ENCODE results near the gene SMC6. TPM values are rescaled to one million over a fixed set of nuclear protein-coding genes. Genes with fewer than 3 reads are reported as not detected.

Gene SMC6
- total RNA-seq, 2 experiments from 2014 or later = 21.4 to 22.7 TPM

DNA sequence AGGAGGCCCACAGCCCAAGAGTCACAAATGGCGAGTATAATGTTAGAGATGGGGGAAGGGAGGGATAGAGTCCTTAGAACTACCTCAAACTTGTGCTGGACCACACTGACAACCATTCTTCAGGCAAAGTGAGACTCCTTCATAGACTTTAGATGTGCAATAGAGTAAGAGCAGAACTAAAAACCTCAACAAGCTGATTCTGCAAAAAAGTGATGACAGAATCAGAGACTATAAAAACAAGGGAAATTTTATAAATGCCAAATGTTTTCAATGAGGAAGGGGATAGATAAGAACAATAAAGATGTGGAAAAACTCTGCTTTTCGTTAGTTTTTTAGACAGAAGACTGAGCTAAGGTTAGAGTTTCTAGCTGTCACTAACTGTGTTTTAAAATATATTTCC lies 17.7 kb downstream of the SMC6 start:
- no peak overlapping the region for H3K27ac Mint-ChIP-seq
- ChIA-PET CTCF (interaction anchor here (0.6 to 1.5 kb wide), 2 partner anchors 16 to 76 kb away, joined by 3 to 7 read pairs; no protein-coding TSS in a partner anchor), POLR2A (no interaction called here)
- no peak overlapping the region for H3K4me3 Mint-ChIP-seq
- no peaks in the 10 kb centered on the region for H3K27me3 Mint-ChIP-seq
- intact Hi-C loops (cut with micrococcal nuclease) = no loop called here
- H3K9me3 Mint-ChIP-seq = no peaks in the 10 kb centered on the region
- H3K4me1 Mint-ChIP-seq (ENCODE audit: low read depth) = no peaks in the 10 kb centered on the region
- H3K36me3 Mint-ChIP-seq = peaks cover 49% of the 10 kb centered on the region
- DNase-seq = no peak

DNA sequence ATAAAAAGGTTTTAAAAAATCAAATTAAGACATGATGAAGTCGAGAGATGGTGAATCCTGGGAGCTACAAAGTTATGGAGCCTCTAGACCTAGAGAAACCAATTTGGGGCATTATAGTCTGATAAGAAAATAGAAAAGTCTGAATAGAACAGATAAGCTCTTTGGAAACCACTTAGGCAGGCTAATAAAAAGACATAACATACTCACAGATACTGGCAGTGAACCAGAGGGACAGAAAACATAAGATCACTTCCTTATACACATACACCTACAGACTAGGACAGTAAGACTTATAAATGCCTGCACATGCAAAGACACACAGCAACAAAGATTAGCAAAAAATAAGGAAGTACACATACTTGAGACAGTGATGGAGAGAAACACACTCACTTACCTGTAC lies 20.0 kb downstream of the SMC6 start:
- H3K4me3 Mint-ChIP-seq = no peak overlapping the region
- H3K27me3 Mint-ChIP-seq = no peaks in the 10 kb centered on the region
- H3K36me3 Mint-ChIP-seq = peaks cover 41% of the 10 kb centered on the region
- DNase-seq = no peak
- intact Hi-C loops (cut with micrococcal nuclease) = no loop called here
- POLR2A ChIA-PET = no interaction called here
- CTCF ChIA-PET = no interaction called here
- no peak overlapping the region for H3K27ac Mint-ChIP-seq
- no peaks in the 10 kb centered on the region for H3K9me3 Mint-ChIP-seq
- no peaks in the 10 kb centered on the region for H3K4me1 Mint-ChIP-seq (ENCODE audit: low read depth)

DNA sequence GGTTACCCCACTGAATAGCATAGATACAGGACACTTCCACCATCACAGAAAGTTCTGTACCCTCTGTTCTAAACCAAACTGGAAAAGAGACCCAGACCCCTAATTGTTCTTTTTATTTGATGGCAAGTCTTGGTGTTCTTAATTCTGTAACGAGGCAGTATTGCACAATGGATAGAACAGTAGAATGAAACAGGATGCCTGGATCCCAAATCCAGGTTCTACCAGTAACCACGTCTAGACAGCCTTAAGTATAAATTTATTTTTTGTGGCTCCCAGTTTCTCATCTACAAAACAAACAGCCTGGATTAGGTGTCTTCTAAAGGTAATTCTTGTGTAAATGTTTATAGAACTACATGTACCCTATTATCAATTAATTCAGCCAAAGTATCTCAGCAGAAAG lies 23.7 kb downstream of the SMC6 start:
- intact Hi-C loops (cut with micrococcal nuclease) = no loop called here
- H3K9me3 Mint-ChIP-seq = no peaks in the 10 kb centered on the region
- DNase-seq = no peak
- H3K27ac Mint-ChIP-seq = no peak overlapping the region
- H3K36me3 Mint-ChIP-seq = peaks cover 20% of the 10 kb centered on the region
- ChIA-PET CTCF (interaction anchor here (0.7 to 2.7 kb wide), 2 partner anchors 10 to 24 kb away, joined by 3 to 7 read pairs; partner anchors contain the start of gene GEN1), POLR2A (no interaction called here)
- no peaks in the 10 kb centered on the region for H3K4me1 Mint-ChIP-seq (ENCODE audit: low read depth)
- H3K27me3 Mint-ChIP-seq = no peaks in the 10 kb centered on the region
- no peak overlapping the region for H3K4me3 Mint-ChIP-seq

DNA sequence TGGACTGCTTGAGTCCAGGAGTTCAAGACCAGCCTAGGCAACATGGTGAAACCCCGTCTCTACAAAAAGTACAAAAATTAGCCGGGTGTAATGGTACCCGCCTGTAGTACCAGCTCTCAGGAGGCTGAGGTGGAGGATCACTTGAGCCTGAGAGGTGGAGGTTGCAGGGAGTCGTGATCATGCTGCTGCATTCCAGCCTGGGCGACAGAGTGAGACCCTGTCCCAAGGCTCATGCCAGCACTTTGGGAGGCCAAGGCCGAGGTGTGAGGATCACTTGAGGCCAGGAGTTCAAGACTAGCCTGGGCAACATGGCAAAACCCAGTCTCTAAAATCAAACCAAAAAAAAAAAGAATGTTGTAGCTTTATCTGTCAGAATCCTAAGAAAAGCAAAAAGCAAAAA lies 25.4 kb downstream of the SMC6 start:
- Mint-ChIP-seq H3K36me3 (peaks cover 14% of the 10 kb centered on the region), H3K4me1 (ENCODE audit: low read depth) (no peaks in the 10 kb centered on the region), H3K9me3 (no peaks in the 10 kb centered on the region), H3K27ac (no peak overlapping the region), H3K27me3 (no peaks in the 10 kb centered on the region), H3K4me3 (no peak overlapping the region)
- ChIA-PET CTCF (interaction anchor here (1.2 kb wide), 1 partner anchor 9 kb away, joined by 6 read pairs; no protein-coding TSS in a partner anchor), POLR2A (no interaction called here)
- DNase-seq = no peak
- intact Hi-C loops (cut with micrococcal nuclease) = no loop called here

DNA sequence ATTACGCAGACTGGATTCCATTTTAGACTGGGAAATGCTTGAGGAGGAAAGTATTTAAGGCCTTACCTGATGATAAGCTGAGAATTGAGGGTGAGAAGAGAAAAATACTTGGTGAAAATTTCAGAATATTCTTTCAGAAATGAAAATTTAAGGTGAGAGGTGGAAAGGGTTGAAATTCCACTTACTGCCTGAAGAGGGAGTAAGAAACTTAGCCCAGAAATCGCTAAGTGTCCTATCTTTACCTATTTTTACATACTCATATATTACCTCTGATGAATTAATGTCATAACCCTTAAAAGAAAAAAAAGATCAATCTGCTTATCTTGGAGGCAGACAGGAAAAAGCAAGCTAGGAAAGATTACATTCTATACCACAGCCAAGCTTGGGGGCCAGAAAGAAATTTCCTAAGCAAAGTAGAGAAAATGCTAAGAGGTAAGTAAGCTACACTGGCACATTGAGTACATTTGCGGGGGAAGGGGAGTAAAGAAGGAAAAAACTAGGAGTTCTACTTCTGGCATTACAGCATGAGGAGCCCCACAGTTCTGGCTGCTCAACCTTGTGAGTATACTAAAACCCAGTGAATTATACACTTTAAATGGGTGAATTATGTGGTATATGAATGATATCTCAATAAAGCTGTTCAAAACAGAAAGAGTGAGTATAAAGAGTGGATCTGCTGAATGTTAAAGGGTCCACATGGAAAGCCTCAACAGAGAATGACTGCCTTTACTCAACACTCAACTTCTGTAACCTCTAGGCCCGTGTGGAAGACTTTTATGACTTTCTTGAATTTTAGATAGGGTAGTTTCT lies 33.8 kb downstream of the SMC6 start:
- Mint-ChIP-seq H3K27me3 (no peaks in the 10 kb centered on the region), H3K4me3 (no peak overlapping the region), H3K36me3 (peaks cover 29% of the 10 kb centered on the region), H3K4me1 (ENCODE audit: low read depth) (no peaks in the 10 kb centered on the region), H3K27ac (no peak overlapping the region), H3K9me3 (no peaks in the 10 kb centered on the region)
- POLR2A ChIA-PET = no interaction called here
- CTCF ChIA-PET = interaction anchor here (0.7 to 2.6 kb wide), 19 partner anchors 8 to 657 kb away, joined by 3 to 9 read pairs (median 3); no protein-coding TSS in a partner anchor
- intact Hi-C loops (cut with micrococcal nuclease) = loop anchor here (2.0 kb wide), 1 partner anchor 111 kb away; no protein-coding TSS in a partner anchor
- no peak for DNase-seq

DNA sequence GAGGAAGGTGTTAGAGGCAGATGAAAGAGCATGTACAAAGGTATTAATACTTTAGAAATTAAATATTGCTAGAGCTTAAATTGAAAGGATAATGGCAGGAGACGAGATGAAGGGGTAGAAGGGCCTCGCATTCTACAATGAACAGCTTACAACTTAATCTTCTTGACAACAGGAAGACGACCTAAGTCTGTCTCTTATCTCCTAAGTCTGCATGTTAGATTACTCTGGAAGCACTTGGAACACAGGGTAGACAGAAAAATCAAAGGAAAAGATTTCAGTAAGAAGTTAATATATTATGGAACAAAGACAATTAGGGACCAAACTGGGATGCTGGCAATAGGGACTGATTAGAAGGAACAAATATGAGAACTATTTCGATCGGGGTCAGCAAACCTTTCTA lies 34.9 kb downstream of the SMC6 start:
- Mint-ChIP-seq H3K4me1 (ENCODE audit: low read depth) (no peaks in the 10 kb centered on the region), H3K27ac (no peak overlapping the region), H3K4me3 (no peak overlapping the region), H3K27me3 (no peaks in the 10 kb centered on the region), H3K36me3 (peaks cover 37% of the 10 kb centered on the region), H3K9me3 (no peaks in the 10 kb centered on the region)
- DNase-seq = no peak
- intact Hi-C loops (cut with micrococcal nuclease) = loop anchor here (2.0 kb wide), 1 partner anchor 112 kb away; no protein-coding TSS in a partner anchor
- ChIA-PET CTCF (interaction anchor here (1.4 to 2.6 kb wide), 4 partner anchors 9 to 658 kb away, joined by 3 to 9 read pairs (median 4); no protein-coding TSS in a partner anchor), POLR2A (no interaction called here)

DNA sequence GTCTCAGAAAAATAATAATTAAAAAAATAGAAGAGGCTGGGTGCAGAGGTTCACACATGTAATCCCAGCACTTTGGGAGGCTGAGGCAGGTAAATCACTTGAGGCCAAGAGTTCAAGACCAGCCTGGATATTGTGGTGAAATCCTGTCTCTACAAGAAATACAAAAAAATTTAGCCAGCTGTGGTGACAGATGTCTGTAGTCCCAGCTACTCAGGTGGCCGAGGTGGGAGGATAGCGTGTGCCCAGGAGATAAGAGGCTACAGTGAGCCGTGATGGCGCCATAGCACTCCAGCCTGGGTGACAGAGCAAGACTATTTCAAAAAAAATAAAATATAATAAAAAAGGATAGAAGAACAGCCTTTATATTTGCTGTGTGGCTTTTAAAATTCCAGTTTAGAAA lies 35.9 kb downstream of the SMC6 start:
- Mint-ChIP-seq H3K36me3 (peaks cover 46% of the 10 kb centered on the region), H3K27ac (no peak overlapping the region), H3K4me1 (ENCODE audit: low read depth) (no peaks in the 10 kb centered on the region), H3K9me3 (no peaks in the 10 kb centered on the region), H3K27me3 (no peaks in the 10 kb centered on the region), H3K4me3 (no peak overlapping the region)
- CTCF ChIA-PET = no interaction called here
- POLR2A ChIA-PET = no interaction called here
- intact Hi-C loops (cut with micrococcal nuclease) = loop anchor here (2.0 kb wide), 1 partner anchor 113 kb away; no protein-coding TSS in a partner anchor
- DNase-seq = no peak

DNA sequence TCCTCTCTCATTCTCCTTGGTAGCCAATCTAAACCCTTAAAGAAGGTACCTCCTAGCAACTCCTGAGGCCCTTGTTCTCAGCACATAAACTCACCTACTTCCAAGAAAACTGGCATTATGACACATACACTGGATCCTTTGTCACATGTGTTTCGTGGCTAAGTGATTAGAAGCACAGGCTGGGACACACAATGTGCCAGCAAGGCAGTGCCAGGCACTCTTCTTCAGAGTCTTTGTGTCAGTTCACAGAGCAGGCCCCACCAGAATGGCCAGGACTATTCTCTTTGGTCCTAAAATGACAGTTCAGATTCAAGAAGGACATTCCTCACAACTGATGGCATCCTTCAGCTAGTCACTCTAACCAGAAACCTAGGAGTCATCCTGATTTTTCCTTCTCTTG lies 40.3 kb downstream of the SMC6 start:
- Mint-ChIP-seq H3K27me3 (no peaks in the 10 kb centered on the region), H3K4me3 (no peak overlapping the region), H3K4me1 (ENCODE audit: low read depth) (no peaks in the 10 kb centered on the region), H3K36me3 (peaks cover 29% of the 10 kb centered on the region), H3K9me3 (no peaks in the 10 kb centered on the region), H3K27ac (no peak overlapping the region)
- CTCF ChIA-PET = no interaction called here
- DNase-seq = no peak
- POLR2A ChIA-PET = no interaction called here
- intact Hi-C loops (cut with micrococcal nuclease) = no loop called here

DNA sequence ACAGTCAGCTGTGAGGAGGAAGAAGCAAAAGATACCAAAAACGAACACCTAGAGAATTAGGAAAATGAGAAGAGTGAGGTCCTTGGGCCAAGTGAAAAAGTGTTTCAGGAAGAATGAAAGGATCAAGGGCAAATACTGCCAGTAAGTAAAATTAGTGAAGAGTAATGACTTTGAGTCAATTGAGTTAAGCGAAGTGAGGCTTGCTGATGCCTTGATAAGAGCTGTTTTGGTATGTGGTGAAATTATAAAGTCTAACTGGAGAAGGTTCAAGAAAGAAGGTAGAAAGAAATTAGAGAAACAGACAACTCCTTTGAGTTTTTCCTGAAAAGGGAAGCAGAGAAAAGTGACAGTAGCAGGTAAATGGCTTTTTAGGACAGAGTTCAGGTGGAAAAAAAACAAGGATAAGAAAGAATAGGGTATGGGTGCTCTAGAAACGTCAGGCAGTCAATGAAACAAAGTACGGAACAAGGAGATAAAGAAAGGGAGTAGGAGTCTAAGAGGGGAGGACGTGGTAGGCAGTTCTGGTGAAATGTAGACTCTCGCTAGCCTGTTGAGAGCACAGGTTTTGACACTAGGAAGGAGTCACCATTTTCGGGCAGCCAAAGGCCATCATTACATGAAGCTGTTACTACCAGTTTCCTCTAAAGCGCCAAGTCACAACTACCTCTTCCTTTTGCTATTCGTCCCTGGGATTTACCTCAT lies 42.9 kb downstream of the SMC6 start:
- no peaks in the 10 kb centered on the region for H3K27me3 Mint-ChIP-seq
- no peaks in the 10 kb centered on the region for H3K9me3 Mint-ChIP-seq
- peaks cover 32% of the 10 kb centered on the region for H3K36me3 Mint-ChIP-seq
- CTCF ChIA-PET = no interaction called here
- H3K27ac Mint-ChIP-seq = no peak overlapping the region
- no peak for DNase-seq
- POLR2A ChIA-PET = no interaction called here
- intact Hi-C loops (cut with micrococcal nuclease) = no loop called here
- no peak overlapping the region for H3K4me3 Mint-ChIP-seq
- H3K4me1 Mint-ChIP-seq (ENCODE audit: low read depth) = no peaks in the 10 kb centered on the region

DNA sequence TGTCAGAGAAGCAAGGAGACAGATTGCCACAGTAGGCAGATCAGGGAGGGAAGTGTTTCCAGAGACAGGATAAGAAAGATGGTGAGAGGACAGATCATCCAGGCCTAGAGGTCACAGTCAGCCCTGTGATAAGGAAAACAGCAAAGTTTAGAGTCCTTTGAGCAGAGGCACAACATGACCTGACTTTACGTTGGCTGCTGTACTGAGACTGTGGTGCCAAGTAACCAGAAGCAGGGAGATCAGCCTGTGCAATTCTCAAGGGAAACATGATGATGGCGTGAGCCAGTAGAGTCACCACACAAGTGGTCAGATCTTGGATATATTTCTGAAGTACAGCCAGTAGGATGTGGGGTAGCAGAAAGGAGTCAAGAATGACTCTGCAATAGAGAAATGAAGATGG lies 43.7 kb downstream of the SMC6 start:
- DNase-seq = no peak
- H3K4me3 Mint-ChIP-seq = no peak overlapping the region
- H3K27ac Mint-ChIP-seq = no peak overlapping the region
- H3K27me3 Mint-ChIP-seq = no peaks in the 10 kb centered on the region
- CTCF ChIA-PET = no interaction called here
- H3K9me3 Mint-ChIP-seq = no peaks in the 10 kb centered on the region
- POLR2A ChIA-PET = no interaction called here
- H3K36me3 Mint-ChIP-seq = peaks cover 33% of the 10 kb centered on the region
- intact Hi-C loops (cut with micrococcal nuclease) = no loop called here
- no peaks in the 10 kb centered on the region for H3K4me1 Mint-ChIP-seq (ENCODE audit: low read depth)

DNA sequence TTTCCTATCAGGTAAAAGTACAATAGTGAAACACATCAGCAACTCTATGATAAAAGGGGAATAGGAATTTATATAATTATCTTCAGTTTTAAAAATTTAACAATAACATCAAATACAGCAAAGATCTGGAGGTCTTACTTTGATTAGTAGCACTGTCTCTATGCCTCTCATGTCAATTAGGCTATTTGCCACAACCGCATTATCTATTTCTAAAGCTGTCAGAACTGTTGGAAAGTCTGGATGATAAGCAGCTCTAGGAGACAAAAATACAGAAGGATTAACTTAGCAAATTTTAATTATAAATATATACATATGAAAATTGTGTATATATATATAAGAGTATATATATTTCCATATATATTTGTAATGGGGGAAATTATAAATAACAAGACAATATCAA lies 45.1 kb downstream of the SMC6 start:
- H3K27ac Mint-ChIP-seq = no peak overlapping the region
- no peak overlapping the region for H3K4me3 Mint-ChIP-seq
- no peaks in the 10 kb centered on the region for H3K27me3 Mint-ChIP-seq
- H3K4me1 Mint-ChIP-seq (ENCODE audit: low read depth) = no peaks in the 10 kb centered on the region
- ChIA-PET POLR2A (no interaction called here), CTCF (no interaction called here)
- peaks cover 26% of the 10 kb centered on the region for H3K36me3 Mint-ChIP-seq
- intact Hi-C loops (cut with micrococcal nuclease) = no loop called here
- DNase-seq = no peak
- no peaks in the 10 kb centered on the region for H3K9me3 Mint-ChIP-seq

DNA sequence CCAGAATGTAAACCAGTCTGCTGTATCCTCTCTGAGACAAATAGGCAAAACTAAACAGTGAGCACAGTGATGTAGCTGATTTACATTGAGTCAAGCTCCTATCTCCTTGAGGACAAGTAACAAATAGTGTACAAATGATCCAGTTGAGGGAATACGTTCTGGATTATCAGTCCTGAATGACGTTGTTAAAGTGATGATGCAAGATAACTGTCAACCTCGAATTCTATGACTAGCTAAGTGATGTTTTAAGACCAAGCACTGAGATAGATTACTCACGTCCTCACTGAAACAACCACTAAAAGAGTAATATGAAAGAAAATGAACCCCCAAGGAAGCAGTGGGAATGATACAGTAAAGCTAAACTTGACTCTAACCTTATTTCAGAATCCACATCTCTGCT lies 46.8 kb downstream of the SMC6 start:
- CTCF ChIA-PET = no interaction called here

More for the DNA sequence above, 46.8 kb downstream of the SMC6 start:
- H3K27me3 Mint-ChIP-seq = no peaks in the 10 kb centered on the region
- POLR2A ChIA-PET = no interaction called here
- peaks cover 25% of the 10 kb centered on the region for H3K36me3 Mint-ChIP-seq
- H3K4me3 Mint-ChIP-seq = no peak overlapping the region
- DNase-seq = no peak
- no peaks in the 10 kb centered on the region for H3K9me3 Mint-ChIP-seq
- H3K4me1 Mint-ChIP-seq (ENCODE audit: low read depth) = no peaks in the 10 kb centered on the region
- intact Hi-C loops (cut with micrococcal nuclease) = no loop called here
- no peak overlapping the region for H3K27ac Mint-ChIP-seq
